ENCODE data around the gene ASB1.

GRCh38 chr2:238418196-238418998, 8.3 kb upstream of the ASB1 start:
- TF ChIP-seq CTCF (IDR thresholded peaks at IDR 0.05) (no peak), POLR2AphosphoS5 (IDR thresholded peaks at IDR 0.05) (peak in 2 of 3 donors; percentile 5 to 30)
